SK-N-SH (cell line): ENCODE measurements around the gene GTPBP3.

Source experiments
- EP300 ChIP-seq, 2 experiments: IDR thresholded peaks; 2 replicates each; pipeline versions ENCODE4 v1.4.0 to v1.6.1; 2012; ENCODE audit warnings: borderline replicate concordance in 1 of 2, low read depth in 1 of 2, low read length in 1 of 2
- EZH2phosphoT487 ChIP-seq: fragments of 200-600 bp; sonication (generic); IDR thresholded peaks from 2 replicates; pipeline ENCODE4 v1.6.1; 2017; ENCODE audit warnings: low read depth, mixed run types, mild to moderate bottlenecking, antibody characterized with exemption, moderate library complexity, borderline replicate concordance
- FOXM1 ChIP-seq: IDR thresholded peaks from 2 replicates; pipeline ENCODE4 v1.4.0; 2012; ENCODE audit warnings: low read depth, mild to moderate bottlenecking
- GABPA ChIP-seq: IDR thresholded peaks from 2 replicates; pipeline ENCODE4 v1.4.0; 2012; ENCODE audit warnings: low read depth, mild to moderate bottlenecking
- POLR2AphosphoS5 ChIP-seq: IDR thresholded peaks from 2 replicates; pipeline ENCODE4 v1.6.1; 2012; ENCODE audit warnings: low read depth, low read length
- SIN3A ChIP-seq: IDR thresholded peaks from 2 replicates; pipeline ENCODE4 v1.6.1; 2012; ENCODE audit warnings: low read depth, mild to moderate bottlenecking, low read length, moderate library complexity, borderline replicate concordance
- TF ChIP-seq, protein P1 (sequence below): fragments of 200-600 bp; sonication (generic); IDR thresholded peaks from 2 replicates; pipeline ENCODE4 v1.6.1; 2017; ENCODE audit warnings: antibody characterized with exemption, mild to moderate bottlenecking, moderate library complexity

DNA sequence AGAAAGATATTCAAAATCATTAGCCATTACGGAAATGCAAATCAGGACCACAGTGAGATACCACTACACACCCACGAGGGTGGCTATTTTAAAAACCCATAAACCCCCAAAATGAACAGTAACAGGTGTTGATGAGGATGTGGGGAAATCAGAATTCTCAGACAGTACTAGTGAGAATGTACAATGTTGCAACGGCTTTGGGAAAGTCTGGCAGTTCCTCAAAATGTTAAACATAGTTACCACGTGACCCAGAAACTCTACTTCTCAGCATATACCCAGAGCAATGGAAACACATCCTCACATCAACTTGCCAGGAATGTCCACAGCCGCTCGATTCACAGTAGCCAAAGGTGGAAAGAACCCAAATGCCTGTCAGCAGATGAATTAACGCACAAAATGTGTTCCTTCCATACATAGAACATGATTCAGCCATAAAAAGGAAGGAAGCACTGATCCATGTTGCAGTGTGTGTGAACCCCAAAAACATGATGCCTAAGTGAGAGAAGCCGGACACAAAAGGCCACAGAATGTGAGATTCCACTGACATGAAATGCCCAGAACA, 32.8 kb downstream of the GTPBP3 start:
- TF ChIP-seq, protein P1, sequence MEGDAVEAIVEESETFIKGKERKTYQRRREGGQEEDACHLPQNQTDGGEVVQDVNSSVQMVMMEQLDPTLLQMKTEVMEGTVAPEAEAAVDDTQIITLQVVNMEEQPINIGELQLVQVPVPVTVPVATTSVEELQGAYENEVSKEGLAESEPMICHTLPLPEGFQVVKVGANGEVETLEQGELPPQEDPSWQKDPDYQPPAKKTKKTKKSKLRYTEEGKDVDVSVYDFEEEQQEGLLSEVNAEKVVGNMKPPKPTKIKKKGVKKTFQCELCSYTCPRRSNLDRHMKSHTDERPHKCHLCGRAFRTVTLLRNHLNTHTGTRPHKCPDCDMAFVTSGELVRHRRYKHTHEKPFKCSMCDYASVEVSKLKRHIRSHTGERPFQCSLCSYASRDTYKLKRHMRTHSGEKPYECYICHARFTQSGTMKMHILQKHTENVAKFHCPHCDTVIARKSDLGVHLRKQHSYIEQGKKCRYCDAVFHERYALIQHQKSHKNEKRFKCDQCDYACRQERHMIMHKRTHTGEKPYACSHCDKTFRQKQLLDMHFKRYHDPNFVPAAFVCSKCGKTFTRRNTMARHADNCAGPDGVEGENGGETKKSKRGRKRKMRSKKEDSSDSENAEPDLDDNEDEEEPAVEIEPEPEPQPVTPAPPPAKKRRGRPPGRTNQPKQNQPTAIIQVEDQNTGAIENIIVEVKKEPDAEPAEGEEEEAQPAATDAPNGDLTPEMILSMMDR: no peak
- TF ChIP-seq GABPA (no peak), SIN3A (no peak), FOXM1 (no peak), POLR2AphosphoS5 (no peak), EZH2phosphoT487 (no peak), EP300 (IDR thresholded peaks at IDR 0.05; ENCODE audit: borderline replicate concordance in 1 of 2, low read depth in 1 of 2, low read length in 1 of 2) (no peak)
